Measurements from ENCODE around the gene LRRD1. TPM values are rescaled to one million over a fixed set of nuclear protein-coding genes. Genes with fewer than 3 reads are reported as not detected.

Gene LRRD1
- polyA plus RNA-seq, 1 of the 3 experiments (the other 2 are of a cell fraction), result not detected

GRCh38 chr7:92178928-92179924 lies at the start of gene LRRD1 (continued):
- TF ChIP-seq ZBTB33 (IDR thresholded peaks at IDR 0.05; ENCODE audit: borderline replicate concordance, low read depth) (no peak), RFX5 (IDR thresholded peaks at IDR 0.05; ENCODE audit: low read length) (no peak), GABPA (IDR thresholded peaks at IDR 0.05; ENCODE audit: low read depth) (no peak), CHD2 (IDR thresholded peaks at IDR 0.05; ENCODE audit: low read length, partially characterized antibody) (no peak), USF2 (IDR thresholded peaks at IDR 0.05; ENCODE audit: borderline replicate concordance, low read depth, low read length) (no peak), RXRA (IDR thresholded peaks at IDR 0.05; ENCODE audit: borderline replicate concordance, low read depth) (no peak), FOSL2 (IDR thresholded peaks at IDR 0.05; ENCODE audit: borderline replicate concordance, low read depth) (no peak), POLR2AphosphoS5 (IDR thresholded peaks at IDR 0.05; ENCODE audit: low read depth, low read length) (no peak)
- TF ChIP-seq, protein P1, sequence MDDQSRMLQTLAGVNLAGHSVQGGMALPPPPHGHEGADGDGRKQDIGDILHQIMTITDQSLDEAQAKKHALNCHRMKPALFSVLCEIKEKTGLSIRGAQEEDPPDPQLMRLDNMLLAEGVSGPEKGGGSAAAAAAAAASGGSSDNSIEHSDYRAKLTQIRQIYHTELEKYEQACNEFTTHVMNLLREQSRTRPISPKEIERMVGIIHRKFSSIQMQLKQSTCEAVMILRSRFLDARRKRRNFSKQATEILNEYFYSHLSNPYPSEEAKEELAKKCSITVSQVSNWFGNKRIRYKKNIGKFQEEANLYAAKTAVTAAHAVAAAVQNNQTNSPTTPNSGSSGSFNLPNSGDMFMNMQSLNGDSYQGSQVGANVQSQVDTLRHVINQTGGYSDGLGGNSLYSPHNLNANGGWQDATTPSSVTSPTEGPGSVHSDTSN (IDR thresholded peaks at IDR 0.05), result no peak

DNA sequence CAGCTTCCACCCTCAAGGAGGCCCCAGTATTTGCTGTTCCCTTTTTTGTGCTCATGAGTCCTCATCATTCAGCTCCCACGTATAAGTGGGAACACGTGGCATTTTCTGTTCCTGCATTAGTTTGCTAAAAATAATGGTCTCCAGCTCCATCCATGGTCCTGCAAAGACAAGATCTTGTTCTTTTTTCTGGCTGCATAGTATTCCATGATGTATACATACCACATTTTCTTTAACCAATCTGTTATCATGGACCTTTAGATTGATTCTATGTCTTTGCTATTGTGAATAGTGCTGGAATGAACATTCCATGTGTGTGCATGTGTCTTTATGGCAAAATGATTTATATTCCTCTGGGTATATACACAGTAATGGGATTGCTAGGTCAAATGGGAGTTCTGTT lies 49.8 kb upstream of the LRRD1 start:
- no peak overlapping the region for H3K9ac ChIP-seq
- no peak overlapping the region for H2AFZ ChIP-seq (ENCODE audit: low read depth)
- H3K36me3 ChIP-seq (replicated peaks in 1 of 2; ENCODE audit: control insufficient read depth in 1 of 2, insufficient read depth in 2 of 2, low read length in 1 of 2), result peaks cover 55 to 89% of the 10 kb centered on the region in 2 experiments
- no peak for TF ChIP-seq CHD2 (IDR thresholded peaks at IDR 0.05; ENCODE audit: low read length, partially characterized antibody)
- TF ChIP-seq, protein P1 (IDR thresholded peaks at IDR 0.05), result no peak
- H3K9me2 ChIP-seq, result no peaks in the 10 kb centered on the region
- ChIA-PET POLR2A (no interaction called here), CTCF (interaction anchor here (1.3 to 1.7 kb wide), 2 partner anchors 49 to 219 kb away, joined by 3 to 6 read pairs; partner anchors contain the start of genes GATAD1 and LRRD1)
- no peak for DNase-seq
- H3K27ac ChIP-seq (ENCODE audit: low read depth in 2 of 2, low read length in 1 of 2), result no peak overlapping the region
- no peaks in the 10 kb centered on the region for H4K20me1 ChIP-seq (ENCODE audit: insufficient read depth)
- H3K9me3 ChIP-seq, result no peaks in the 10 kb centered on the region
- no peak overlapping the region for H3K4me2 ChIP-seq
- H3K4me3 ChIP-seq (ENCODE audit: low read depth in 2 of 2, low read length in 1 of 2), result no peak overlapping the region
- H3K4me1 ChIP-seq (ENCODE audit: control insufficient read depth in 1 of 2, insufficient read depth in 2 of 2, low read depth in 1 of 2, low read length in 1 of 2), result no peaks in the 10 kb centered on the region
- H3K79me2 ChIP-seq (ENCODE audit: insufficient read depth), result no peaks in the 10 kb centered on the region
- 92% methylated on average over 2 of the region's 2 CpGs for WGBS (ENCODE audit: low lambda C conversion rate)
- no peaks in the 10 kb centered on the region for H3K27me3 ChIP-seq (ENCODE audit: insufficient read depth)
- H3F3A ChIP-seq (replicated peaks; ENCODE audit: insufficient read depth), result peaks cover 7% of the 10 kb centered on the region

Data from SK-N-SH (cell line).